ENCODE measurements around the gene CMSS1.

The CMSS1 gene

GRCh38 chr3:99903869-99904268 is 86.2 kb downstream of the CMSS1 start:
- peak; percentile 62 for DNase-seq (ENCODE audit: low read depth)

DNA sequence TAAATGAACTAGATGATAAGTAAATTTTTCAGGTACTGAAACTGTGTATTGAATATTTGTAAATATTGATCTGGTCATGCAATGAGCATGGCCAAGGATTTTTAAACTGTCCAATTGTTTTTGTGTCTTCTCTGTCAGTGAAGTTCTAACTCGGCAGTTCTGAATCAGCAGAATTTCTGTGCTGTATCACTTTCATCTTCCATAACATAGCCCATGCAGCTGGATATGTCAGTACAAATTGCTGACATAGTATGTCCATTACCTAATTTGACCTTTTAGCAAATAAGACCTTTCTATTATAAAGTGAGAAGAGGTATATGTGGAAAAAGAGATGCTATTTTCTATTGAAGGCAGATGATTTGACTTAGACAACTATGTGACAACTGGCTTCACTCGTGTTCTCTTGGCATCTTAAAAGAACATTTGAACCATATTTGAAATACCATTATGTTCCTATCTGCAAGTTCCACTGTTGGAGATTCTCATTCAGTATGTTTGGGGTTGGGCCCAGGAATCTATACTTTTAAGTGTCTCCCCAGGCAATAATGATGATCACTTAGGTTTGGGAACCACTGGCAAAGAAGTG is 90.4 kb downstream of the CMSS1 start:
- no peak for DNase-seq (ENCODE audit: low read depth)

DNA sequence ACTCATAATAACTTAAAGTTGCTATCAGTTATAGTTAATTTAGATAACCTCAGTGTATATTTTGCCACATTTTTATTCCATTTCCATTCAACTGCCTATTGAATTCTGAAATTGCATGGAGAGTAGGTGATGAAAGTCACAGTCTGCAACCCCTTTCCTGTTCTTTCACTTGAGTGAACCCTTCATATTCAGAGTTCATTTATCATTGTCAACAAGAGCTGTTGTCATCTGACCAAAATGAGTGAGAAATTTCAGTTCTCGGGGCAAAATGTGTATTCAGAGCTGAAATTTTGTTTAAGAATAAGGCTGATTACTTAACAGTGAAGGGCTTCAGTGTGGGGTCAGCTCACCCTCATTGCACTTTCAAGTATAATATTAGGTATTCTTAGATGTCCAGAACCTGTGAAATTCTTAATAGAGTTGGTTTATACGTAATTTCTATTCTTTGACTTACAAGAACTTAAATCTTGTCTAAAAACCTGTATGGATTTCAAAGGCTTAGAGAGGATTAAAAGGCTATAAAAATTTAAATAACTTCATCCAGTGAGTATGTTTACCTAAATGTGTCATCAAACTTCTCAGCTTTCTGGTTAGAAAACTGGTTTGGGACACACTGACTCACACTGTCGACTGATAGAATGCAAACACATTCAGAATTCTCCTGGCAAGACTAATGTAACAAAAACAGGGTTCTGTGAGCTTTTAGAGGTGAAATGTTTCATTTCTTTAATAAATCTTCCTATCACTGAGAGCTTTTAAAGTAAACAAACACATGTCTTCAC is 92.2 kb downstream of the CMSS1 start:
- peak; percentile 52 for DNase-seq (ENCODE audit: low read depth)

GRCh38 chr3:99910752-99911290 is 93.2 kb downstream of the CMSS1 start:
- DNase-seq (ENCODE audit: low read depth) = no peak

DNA sequence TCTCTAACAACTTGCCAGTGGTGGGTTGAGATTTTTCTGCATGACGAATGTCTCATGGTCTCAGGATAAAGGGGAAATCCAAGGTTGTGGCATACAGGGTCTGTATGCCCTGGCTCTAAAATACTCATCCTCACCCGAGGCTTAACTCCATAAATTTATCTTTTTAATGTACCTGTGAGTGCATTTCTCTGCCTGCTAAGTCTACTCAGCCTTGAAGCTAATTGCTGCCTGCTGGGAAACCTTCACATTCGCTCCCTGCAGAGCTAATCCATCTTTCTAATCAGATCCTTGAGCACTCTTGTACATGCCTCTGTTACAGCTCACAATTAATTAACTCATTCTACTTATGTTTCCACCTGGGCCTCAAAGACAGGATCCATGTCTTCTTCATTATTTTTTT is 93.8 kb downstream of the CMSS1 start:
- no peak for DNase-seq (ENCODE audit: low read depth)

DNA sequence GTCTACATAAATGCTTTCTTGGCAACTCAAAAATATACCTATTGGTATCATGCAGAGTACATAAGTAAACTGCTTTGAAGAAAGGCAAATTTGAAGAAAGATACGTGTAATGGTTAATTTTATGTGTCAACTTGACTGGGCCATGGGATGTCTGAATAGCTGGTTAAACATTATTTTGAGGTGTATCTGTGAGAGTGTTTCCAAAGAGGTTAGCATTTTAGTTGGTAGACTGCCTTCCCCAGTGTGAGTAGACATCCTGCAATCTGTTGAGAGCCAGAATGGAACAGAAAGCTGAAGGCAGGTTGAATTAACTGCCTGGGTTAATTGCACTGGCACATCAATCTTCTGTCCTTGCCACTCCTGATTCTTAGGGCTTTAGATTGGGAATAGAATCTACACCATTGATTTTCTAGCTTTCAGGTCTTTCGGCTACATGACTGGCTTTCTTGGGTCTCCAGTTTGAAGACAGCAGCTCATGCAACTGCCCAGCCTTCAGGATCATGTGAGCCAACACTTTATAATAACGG is 98.3 kb downstream of the CMSS1 start:
- DNase-seq (ENCODE audit: low read depth) = no peak

- DNase-seq (ENCODE audit: low read depth) = peak; percentile 60
Observed at GRCh38 chr3:99918715-99919114, 101.1 kb downstream of the CMSS1 start.

- no peak for DNase-seq (ENCODE audit: low read depth)
Observed at GRCh38 chr3:99919694-99920093, 102.0 kb downstream of the CMSS1 start.

GRCh38 chr3:99920481-99921376 is 103.1 kb downstream of the CMSS1 start:
- peak; percentile 61 for DNase-seq (ENCODE audit: low read depth)

- no peak for DNase-seq (ENCODE audit: low read depth)
Observed at GRCh38 chr3:99921377-99921695, 103.7 kb downstream of the CMSS1 start.

DNA sequence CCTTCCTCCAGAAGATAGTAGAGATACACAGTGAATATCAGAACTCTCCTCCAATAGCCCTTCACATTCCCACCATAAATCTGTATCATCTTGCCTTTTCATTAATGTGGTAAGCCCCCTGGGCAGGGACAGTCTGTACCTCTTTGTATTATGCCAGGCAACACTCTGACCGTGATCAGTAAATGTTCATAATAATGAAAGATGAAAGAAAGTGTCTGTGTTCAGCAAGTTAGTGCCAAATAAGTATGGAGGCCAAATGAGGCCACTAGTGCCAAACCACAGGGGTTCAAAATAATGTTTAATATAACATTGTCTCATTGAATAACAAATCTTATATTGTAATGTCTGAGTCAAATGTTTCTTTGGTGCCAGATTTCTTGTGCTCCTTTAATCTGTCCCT is 104.3 kb downstream of the CMSS1 start:
- DNase-seq (ENCODE audit: low read depth) = no peak

- DNase-seq (ENCODE audit: low read depth) = no peak
Observed at GRCh38 chr3:99923873-99924272, 106.2 kb downstream of the CMSS1 start.

GRCh38 chr3:99925584-99926230 is 108.0 kb downstream of the CMSS1 start:
- DNase-seq (ENCODE audit: low read depth) = peak; percentile 43

DNA sequence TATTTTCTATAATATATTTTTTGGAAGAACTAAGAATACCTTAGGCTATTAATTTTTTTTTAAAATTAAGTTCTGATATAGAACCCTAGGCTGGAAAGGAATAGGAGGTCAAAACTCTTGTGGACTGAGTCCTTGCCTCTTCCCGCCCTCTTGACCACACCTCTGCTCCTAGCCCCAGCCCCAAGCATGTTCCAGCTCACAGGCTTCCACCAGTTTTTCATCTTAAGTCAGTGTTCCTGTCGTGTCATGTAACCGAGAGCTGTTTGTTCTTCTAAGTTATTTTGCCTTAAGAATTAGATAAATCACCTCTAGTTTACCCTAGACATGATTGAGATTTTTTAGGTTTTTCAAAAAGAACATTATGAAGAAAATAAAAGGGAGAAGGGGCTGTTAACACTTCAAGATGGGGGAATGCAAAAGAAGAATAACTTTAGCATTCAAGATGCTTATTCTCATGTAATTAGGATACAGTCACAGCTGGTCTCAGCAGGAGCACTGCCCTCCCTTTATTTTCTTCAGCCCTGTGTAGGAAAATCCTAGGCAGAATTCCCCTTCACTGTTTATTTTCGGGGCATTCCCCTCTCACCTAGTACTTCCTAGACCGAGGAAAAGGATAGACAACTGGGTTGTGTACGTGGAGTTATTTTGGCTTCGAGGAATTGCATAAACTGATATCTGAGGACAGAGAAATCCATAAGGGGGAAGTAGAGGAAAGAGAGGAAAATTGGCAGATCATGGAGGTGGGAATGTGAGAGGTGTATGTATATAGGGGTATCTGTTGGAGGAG is 110.2 kb downstream of the CMSS1 start:
- no peak for DNase-seq (ENCODE audit: low read depth)

DNA sequence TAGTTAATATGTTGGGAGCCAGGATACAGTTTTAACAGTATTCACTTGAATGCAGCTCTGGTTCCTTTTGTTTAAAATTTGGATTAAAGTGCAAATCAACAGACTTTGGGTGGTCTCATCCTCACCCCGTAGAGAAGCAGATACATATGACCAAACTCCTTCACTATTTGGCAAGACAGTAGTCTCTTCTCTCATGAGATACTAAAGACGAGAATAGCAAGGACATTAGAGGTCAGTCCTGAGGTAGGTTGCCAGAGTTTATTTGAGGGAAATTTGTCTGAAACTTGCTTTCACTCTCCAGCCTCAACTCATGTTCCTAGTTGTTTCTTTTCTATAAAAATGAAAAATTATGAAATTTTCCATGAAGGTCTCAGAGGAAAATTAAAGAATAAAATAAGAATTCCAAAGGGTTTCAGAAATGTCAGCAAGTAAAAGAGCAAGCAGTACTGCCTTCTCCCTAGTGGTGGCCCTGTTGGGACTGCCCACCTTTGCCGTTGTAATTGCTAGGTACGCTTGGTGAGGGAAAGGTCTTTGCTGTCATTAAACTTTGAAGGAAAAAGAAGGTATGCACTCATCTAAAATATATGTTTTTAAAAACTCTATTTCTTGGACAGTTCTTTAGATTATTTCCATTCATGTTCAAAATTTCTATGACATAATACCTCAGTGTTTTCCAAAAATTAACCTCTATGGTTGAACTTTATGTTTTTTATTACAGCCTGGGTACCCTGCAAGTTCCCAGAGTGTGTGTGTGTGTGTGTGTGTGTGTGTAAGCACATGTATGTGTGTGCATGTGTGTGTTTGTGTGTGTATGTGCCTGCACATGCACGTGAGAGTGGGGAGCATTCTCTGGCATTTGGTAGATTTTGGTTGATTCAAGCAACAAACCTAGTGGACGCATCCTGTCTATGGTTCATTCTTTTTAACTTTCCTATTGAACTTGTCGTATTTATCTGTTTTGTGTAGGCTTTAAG is 111.4 kb downstream of the CMSS1 start:
- no peak for DNase-seq (ENCODE audit: low read depth)

DNA sequence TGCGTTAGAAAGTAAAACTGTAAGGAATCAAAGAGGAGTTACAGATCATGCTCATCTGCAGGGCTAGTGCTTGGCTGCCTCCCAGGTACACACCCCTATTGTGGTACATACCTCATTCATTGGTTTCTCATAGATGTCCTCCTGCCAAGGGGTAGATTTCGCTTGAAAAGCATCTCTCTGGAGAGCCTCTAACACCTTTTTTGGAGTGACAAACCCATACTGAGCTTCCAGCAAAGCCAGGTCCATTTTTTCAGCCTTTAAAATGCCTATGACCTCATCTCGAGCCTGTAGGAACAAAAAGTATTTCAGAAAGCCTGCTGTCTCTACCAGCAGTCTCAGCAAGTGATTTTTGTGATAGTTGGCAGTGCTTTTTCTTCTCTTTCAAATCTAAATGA is 112.1 kb downstream of the CMSS1 start:
- DNase-seq (ENCODE audit: low read depth) = no peak

GRCh38 chr3:99931059-99931458 is 113.4 kb downstream of the CMSS1 start:
- DNase-seq (ENCODE audit: low read depth) = no peak

DNA sequence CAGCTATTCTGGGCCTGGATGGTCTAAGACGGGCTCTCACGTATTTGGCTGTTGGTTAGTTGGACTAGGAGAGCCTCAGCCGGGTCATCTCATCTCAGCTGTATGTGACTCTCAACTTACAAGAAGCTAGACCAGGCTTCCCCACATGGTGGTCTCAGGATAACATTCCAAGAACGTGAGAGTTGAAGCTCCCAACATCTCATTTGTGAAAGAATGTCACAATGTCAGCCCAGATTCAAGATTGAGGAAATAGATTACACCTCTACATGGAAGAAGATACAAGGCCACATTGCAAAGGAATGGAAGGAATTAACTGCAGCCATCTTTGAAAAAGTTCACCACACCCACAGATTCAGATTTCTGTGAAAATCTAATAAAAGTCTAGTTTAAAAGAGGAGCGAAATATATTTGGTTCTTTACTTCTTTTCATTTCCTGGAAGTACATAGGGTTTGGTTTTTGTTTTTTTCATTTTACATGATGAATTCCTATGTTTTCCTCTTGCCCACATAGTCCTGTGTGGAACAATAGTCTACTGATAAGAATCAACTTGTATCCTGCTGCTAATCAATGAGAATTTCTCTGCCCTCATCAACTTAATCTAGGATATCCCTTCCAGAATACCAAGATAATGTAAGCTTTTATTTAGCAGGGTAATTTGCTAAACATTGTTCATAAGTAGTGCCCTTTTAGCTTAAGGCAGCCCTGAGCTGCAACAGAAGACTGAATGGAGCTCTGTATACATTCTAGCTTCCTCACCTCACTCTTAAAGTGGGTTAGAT is 116.5 kb downstream of the CMSS1 start:
- DNase-seq (ENCODE audit: low read depth) = no peak

All from fibroblast of gingiva (primary cell).